GM13976 (cell line): ENCODE results near the gene SUN1.

ENCODE experiments used
- DNase-seq: peaks from one replicate; pipeline ENCODE4 v3.0.0; 2012; ENCODE audit warnings: low spot score
- in situ Hi-C: fragments of 300-500 bp; cut with MboI; formaldehyde crosslinking; loops from one replicate; pipeline ENCODE4 v1.12.0; 2022; ENCODE audit warnings: low sequenced_read_pairs, mixed read lengths, inconsistent platforms; ENCODE audit not compliant: unreplicated experiment
- TF ChIP-seq, protein P1 (sequence below): IDR thresholded peaks from 2 replicates; pipeline ENCODE4 v1.5.1; 2012; ENCODE audit warnings: borderline replicate concordance, mild to moderate bottlenecking; ENCODE audit not compliant: insufficient read depth; ENCODE audit errors: extremely low read depth, missing control alignments, control extremely low read depth

Gene SUN1

GRCh38 chr7:875476-876076 lies 43.3 kb downstream of the SUN1 start:
- in situ Hi-C loops = loop anchor here (10.0 kb wide), 1 partner anchor 561 kb away; no protein-coding TSS in a partner anchor
- DNase-seq = no peak
- TF ChIP-seq, protein P1, sequence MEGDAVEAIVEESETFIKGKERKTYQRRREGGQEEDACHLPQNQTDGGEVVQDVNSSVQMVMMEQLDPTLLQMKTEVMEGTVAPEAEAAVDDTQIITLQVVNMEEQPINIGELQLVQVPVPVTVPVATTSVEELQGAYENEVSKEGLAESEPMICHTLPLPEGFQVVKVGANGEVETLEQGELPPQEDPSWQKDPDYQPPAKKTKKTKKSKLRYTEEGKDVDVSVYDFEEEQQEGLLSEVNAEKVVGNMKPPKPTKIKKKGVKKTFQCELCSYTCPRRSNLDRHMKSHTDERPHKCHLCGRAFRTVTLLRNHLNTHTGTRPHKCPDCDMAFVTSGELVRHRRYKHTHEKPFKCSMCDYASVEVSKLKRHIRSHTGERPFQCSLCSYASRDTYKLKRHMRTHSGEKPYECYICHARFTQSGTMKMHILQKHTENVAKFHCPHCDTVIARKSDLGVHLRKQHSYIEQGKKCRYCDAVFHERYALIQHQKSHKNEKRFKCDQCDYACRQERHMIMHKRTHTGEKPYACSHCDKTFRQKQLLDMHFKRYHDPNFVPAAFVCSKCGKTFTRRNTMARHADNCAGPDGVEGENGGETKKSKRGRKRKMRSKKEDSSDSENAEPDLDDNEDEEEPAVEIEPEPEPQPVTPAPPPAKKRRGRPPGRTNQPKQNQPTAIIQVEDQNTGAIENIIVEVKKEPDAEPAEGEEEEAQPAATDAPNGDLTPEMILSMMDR = no peak

DNA sequence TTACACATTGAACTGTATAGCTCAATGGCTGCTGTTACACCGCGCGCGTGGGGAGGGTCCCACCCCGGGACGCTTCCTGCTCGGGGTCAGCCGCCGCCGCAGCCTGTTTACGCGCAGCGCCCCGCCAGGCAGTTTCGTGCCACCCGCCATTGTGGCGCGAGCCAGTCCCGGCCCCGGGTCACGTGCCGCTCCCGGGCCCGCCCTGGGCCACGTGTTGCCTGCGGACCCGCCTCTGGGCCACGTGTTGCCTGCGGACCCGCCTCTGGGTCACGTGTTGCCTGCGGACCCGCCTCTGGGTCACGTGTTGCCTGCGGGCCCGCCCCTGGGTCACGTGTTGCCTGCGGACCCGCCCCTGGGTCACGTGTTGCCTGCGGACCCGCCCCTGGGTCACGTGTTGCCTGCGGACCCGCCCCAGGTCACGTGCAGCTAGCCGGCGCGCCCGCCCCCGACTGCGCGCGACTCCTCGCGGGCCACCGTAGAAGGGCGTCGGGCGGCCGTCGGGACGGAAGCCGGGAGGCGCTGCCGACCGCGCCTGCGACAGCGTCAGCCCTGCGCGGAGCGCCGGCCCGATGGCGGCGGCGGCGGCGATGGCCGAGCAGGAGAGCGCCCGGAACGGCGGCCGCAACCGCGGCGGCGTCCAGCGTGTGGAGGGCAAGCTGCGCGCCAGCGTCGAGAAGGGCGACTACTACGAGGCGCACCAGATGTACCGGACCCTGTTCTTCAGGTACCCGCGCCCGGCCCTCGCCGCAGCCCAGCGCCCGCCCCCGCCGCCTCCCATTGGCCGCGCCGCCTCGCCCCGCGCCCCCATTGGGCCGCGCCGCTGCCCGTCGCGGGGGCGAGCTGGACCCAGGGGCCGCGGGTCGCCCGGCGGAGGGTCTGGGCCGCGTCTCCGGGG lies 44.0 kb downstream of the SUN1 start, which contains the start of gene GET4:
Gene GET4 (plus strand): TSS at position 478 of the 895 bp plus-strand sequence. CDS start 92 bp downstream, at position 570.
- TF ChIP-seq, protein P1 = peak; percentile 22
- in situ Hi-C loops = loop anchor here (10.0 kb wide), 1 partner anchor 562 kb away; no protein-coding TSS in a partner anchor
- peak; percentile 92 for DNase-seq

- TF ChIP-seq, protein P1 = no peak
- in situ Hi-C loops = loop anchor here (10.0 kb wide), 1 partner anchor 562 kb away; no protein-coding TSS in a partner anchor
- DNase-seq = no peak
These were observed 44.7 kb downstream of the SUN1 start for GRCh38 chr7:876972-877311.

GRCh38 chr7:877312-878232 lies 45.3 kb downstream of the SUN1 start:
- TF ChIP-seq, protein P1 = no peak
- in situ Hi-C loops = loop anchor here (10.0 kb wide), 1 partner anchor 563 kb away; no protein-coding TSS in a partner anchor
- no peak for DNase-seq

- TF ChIP-seq, protein P1 = no peak
- in situ Hi-C loops = loop anchor here (10.0 kb wide), 1 partner anchor 564 kb away; no protein-coding TSS in a partner anchor
These were observed 46.8 kb downstream of the SUN1 start for GRCh38 chr7:879093-879492.

More at GRCh38 chr7:879093-879492, 46.8 kb downstream of the SUN1 start:
- no peak for DNase-seq
